Heart right ventricle (tissue), 16 donors: ENCODE measurements around the gene RPP25L. TPM values are rescaled to one million over a fixed set of nuclear protein-coding genes. Genes with fewer than 3 reads are reported as not detected.
A peak's percentile ranks its signal among the peaks of the same experiment; 100 is the strongest.

Experiments used
- ATAC-seq, 8 donors: fragments of 200-7000 bp; cut with Tn5 transposase; one replicate each; pipeline ENCODE4 v1.9.1; 2020; ENCODE audit warnings: mild to moderate bottlenecking in 8 of 8, moderate library complexity in 8 of 8, moderate number of reproducible peaks in 1 of 8
- DNase-seq, 2 donors: peaks; one replicate each; pipeline ENCODE4 v3.0.0-alpha.2; 2020
- H3K27ac ChIP-seq, 10 donors: fragments of 200-600 bp; sonication (generic) in 2 of 10; one replicate each; pipeline versions ENCODE4 v1.5.0 to v1.8.0; 2020 to 2022; ENCODE audit warnings: mild to moderate bottlenecking in 3 of 10
- H3K27me3 ChIP-seq, 7 donors: fragments of 200-600 bp; one replicate each; pipeline ENCODE4 v1.8.0; 2021 to 2022; ENCODE audit warnings: mild to moderate bottlenecking in 2 of 7
- H3K36me3 ChIP-seq, 9 donors: fragments of 200-600 bp; sonication (generic) in 1 of 9; one replicate each; pipeline versions ENCODE4 v1.5.0 to v1.8.0; 2020 to 2022; ENCODE audit warnings: mild to moderate bottlenecking in 2 of 9
- H3K4me1 ChIP-seq, 9 donors: fragments of 200-600 bp; sonication (generic) in 1 of 9; one replicate each; pipeline versions ENCODE4 v1.5.0 to v1.8.0; 2020 to 2022; ENCODE audit warnings: mild to moderate bottlenecking in 4 of 9
- H3K4me3 ChIP-seq, 10 donors: fragments of 200-600 bp; sonication (generic) in 2 of 10; one replicate each; pipeline versions ENCODE4 v1.5.0 to v1.8.0; 2020 to 2022; ENCODE audit warnings: mild to moderate bottlenecking in 7 of 10, moderate library complexity in 2 of 10
- H3K9me3 ChIP-seq, 11 donors: fragments of 200-600 bp in 10 of 11; sonication (generic) in 2 of 11; one replicate each; pipeline versions ENCODE4 v1.5.0 to v1.8.0; 2013 to 2022; ENCODE audit warnings: mild to moderate bottlenecking in 2 of 11, control low read depth in 1 of 11, moderate library complexity in 1 of 11
- CTCF ChIP-seq, 9 donors: fragments of 200-600 bp; sonication (generic) in 2 of 9; IDR thresholded peaks; one replicate each; pipeline versions ENCODE4 v1.5.0 to v1.8.0; 2021 to 2022; ENCODE audit warnings: antibody characterized with exemption in 9 of 9, mild to moderate bottlenecking in 5 of 9, moderate library complexity in 1 of 9
- WGBS, 2 donors: extraction: QIAGEN DNeasy Blood & Tissue Kit; methylation state at CpG; one replicate each; pipeline ENCODE4 v1.1.7; 2013; ENCODE audit warnings: inconsistent platforms in 1 of 2; 5-methylcytosine and 5-hydroxymethylcytosine counted together
- intact Hi-C, 10 donors: fragments of 100-400 bp; cut with DNase I; formaldehyde crosslinking; loops; one replicate each; pipeline versions ENCODE4 v1.11.1 to v1.14.2; 2022
- long read RNA-seq, 3 donors: library from polyadenylated mRNA; unstranded; transcript quantifications; one replicate each; pipeline ENCODE4 v2.0.0, GENCODE V29; 2020 to 2021
- polyA plus RNA-seq, 2 donors: library from polyadenylated mRNA; stranded (reverse); fragments of 200-250 nt; gene quantifications; one replicate each; pipeline ENCODE4 v1.2.3, GENCODE V29; 2013
- total RNA-seq, 10 donors: library from RNA; stranded (reverse); fragmentation: NEBNext Ultra II Directional in 3 of 10; extraction: Animal tissue kit (Norgen Biotek cat#: 25700) in 3 of 10; gene quantifications; one replicate each; pipeline versions ENCODE4 v1.2.1 to v1.2.4, GENCODE V29; 2021 to 2023
- donor health status: Arrhythmogenic right ventricular cardiomyopathy.
- donor health status: ischemic (EF 13 %, LVEDD 7.1; RV severe dilation, severe dysfunction).
- donor health status: healthy with polysubstance abuse.
- donor health status: DM: no; HTN: yes; CAD: no.
- donor health status: DM: no; HTN: no; CAD: no.
- donor health status: ischemic (EF 25% LVEDD 6.9; RV normal size, moderate dysfunction).
- donor health status: ischemic (EF 25% LVEDD 5.7; RV mildly dilated, moderate dysfunction).
- donor health status: healthy.
- donor health status: DM: yes; HTN: yes; CAD: no.
- donor health status: Ischemic cardiomyopathy.
- donor health status: ischemic (EF 35%, LVEDD 5.7; RV mildly dilated, moderate dysfunction).
- donor health status: nonischemic (EF 11% LVEDD 7.7; RV severe dilation, severe dysfunction).
- donor health status: DM: yes; HTN: yes; CAD: no.
- donor health status: PGD.
- donor health status: ischemic (EF 29% LVEDD 5.4; RV normal size, mild dysfunction).
- donor health status: nonischemic (EF 23%, LVEDD 6.1; RV moderate dilation, normal function).

RPP25L gene
- 10 to 100 TPM; 29.2 to 48.5 (median 39.2) TPM for total RNA-seq
- polyA plus RNA-seq: 10 to 100 TPM; 34.3 to 51.0 TPM
- long read RNA-seq, donor 1, transcript RPP25L-201 (2 exons, 1,092 nt): minor isoform, 10 of 49 reads
- long read RNA-seq, donor 1, transcript RPP25L-202 (2 exons, 888 nt): major isoform, 32 of 49 reads
- long read RNA-seq, donor 1, partial matches to known transcripts: 7 of 49 reads
- long read RNA-seq, donor 1, other reads (novel, unspliced or antisense): 0 of 49 reads
- long read RNA-seq, donor 2, transcript RPP25L-201 (2 exons, 1,092 nt): minor isoform, 12 of 57 reads
- long read RNA-seq, donor 2, transcript RPP25L-202 (2 exons, 888 nt): major isoform, 38 of 57 reads
- long read RNA-seq, donor 2, partial matches to known transcripts: 0 of 57 reads
- long read RNA-seq, donor 2, other reads (novel, unspliced or antisense): 7 of 57 reads
- long read RNA-seq, donor 3, transcript RPP25L-201 (2 exons, 1,092 nt): major isoform, 5 of 13 reads
- long read RNA-seq, donor 3, partial matches to known transcripts: 0 of 13 reads
- long read RNA-seq, donor 3, other reads (novel, unspliced or antisense): 5 of 13 reads

- peak; percentile 95 to 99 (median 97) for ATAC-seq
- intact Hi-C loops: loop anchor here in 6 of 10 donors (1.0 to 5.0 kb wide), 6 partner anchors 8 to 280 kb away; partner anchors contain the start of gene DCTN3 (in 1 of the 6)
- H3K36me3 ChIP-seq: peaks cover 0 to 39% (median 8%) of the 10 kb centered on the region in 9 donors
- H3K9me3 ChIP-seq: no peaks in the 10 kb centered on the region
- TF ChIP-seq CTCF (IDR thresholded peaks at IDR 0.05): no peak
- peak; percentile 88 to 93 for DNase-seq
- peak within 1 kb of the TSS; percentile 71 to 98 (median 92) for H3K27ac ChIP-seq
- H3K4me1 ChIP-seq: peaks cover 2 to 31% (median 25%) of the 10 kb centered on the region in 9 donors
- no peaks in the 10 kb centered on the region for H3K27me3 ChIP-seq
- WGBS, 2 donors: 1% methylated on average over 73 to 77 of the region's 77 CpGs
- H3K4me3 ChIP-seq: peak within 1 kb of the TSS; percentile 34 to 86 (median 79)
Measured at GRCh38 chr9:34611811-34612787, at the start of gene RPP25L. Gene RPP25L, minus strand, starts transcription at chr9:34612097. Its CDS starts 801 bp downstream, at chr9:34611296.

- TF ChIP-seq CTCF (IDR thresholded peaks at IDR 0.05): no peak
- WGBS, 2 donors: 95 to 96% methylated on average over 8 of the region's 8 CpGs
- H3K36me3 ChIP-seq: peaks cover 0 to 69% (median 15%) of the 10 kb centered on the region in 9 donors
- no peak overlapping the region for H3K4me3 ChIP-seq
- H3K4me1 ChIP-seq: peaks cover 4 to 25% (median 15%) of the 10 kb centered on the region in 9 donors
- no peak for DNase-seq
- no peaks in the 10 kb centered on the region for H3K9me3 ChIP-seq
- intact Hi-C loops: loop anchor here in 3 of 10 donors (5.0 kb wide), 1 partner anchor 43 kb away; no protein-coding TSS in a partner anchor
- H3K27me3 ChIP-seq: no peaks in the 10 kb centered on the region
- no peak for ATAC-seq
- no peak overlapping the region for H3K27ac ChIP-seq
Measured at GRCh38 chr9:34659592-34660253, 47.8 kb upstream of the RPP25L start.

GRCh38 chr9:34658461-34658860 is 46.6 kb upstream of the RPP25L start:
- 89 to 95% methylated on average over 14 of the region's 14 CpGs for WGBS, 2 donors
- no peak for TF ChIP-seq CTCF (IDR thresholded peaks at IDR 0.05)
- intact Hi-C loops: no loop called here

More at GRCh38 chr9:34658461-34658860, 46.6 kb upstream of the RPP25L start:
- Histone ChIP-seq H3K27ac (no peak overlapping the region), H3K4me3 (no peak overlapping the region), H3K9me3 (no peaks in the 10 kb centered on the region), H3K27me3 (no peaks in the 10 kb centered on the region), H3K4me1 (peaks cover 8 to 30% (median 22%) of the 10 kb centered on the region in 9 donors), H3K36me3 (peaks cover 0 to 67% (median 15%) of the 10 kb centered on the region in 9 donors)
- no peak for ATAC-seq
- DNase-seq: no peak
